ENCODE data around the gene KLK5.

DNA sequence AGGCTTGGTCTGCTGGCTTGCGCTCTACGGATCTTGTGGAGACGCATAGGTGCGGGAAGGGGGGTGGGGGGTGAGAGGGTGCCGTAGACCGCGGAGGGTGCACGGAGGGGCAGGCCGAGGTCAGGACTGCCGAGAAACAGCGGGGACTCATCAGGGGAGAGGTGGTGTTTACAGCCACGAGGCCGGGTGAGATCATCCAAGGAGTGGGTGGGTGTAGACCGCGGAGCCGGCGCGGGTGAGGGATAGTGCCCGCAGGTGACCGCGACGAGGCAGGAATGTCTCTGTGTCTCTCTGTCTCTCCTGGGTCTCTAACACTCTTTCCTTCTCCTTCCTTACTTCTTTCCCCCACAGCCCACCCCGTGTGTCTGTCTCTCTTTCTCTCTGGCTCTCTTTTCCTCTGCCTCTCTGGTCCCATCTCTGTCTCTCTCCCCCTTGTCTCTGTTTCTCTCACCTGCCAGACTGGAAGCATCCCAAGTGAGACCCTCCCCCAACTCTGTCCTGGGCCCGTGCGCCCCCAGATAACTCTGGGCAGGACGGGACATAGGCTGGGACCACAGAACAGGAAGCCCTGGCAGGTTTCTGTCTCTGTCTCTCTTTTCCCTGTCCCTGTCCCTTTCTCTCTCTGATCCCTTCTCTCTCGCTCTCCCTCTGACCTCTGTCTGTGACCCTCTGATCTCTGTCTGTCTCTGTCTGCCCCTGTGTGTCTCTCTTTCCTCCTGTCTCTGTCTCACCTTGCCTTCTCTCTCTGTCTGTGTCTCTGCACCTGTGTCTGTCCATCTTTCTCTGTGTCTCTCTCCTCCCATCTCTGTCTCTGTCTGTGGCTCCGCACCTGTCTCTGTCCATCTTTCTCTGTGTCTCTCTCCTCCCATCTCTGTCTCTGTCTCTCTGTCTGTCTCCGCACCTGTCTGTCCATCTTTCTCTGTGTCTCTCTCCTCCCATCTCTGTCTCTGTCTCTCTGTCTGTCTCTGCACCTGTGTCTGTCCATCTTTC, 39.8 kb downstream of the KLK5 start:
- TF ChIP-seq EZH2 (optimal IDR thresholded peaks at IDR 0.05; ENCODE audit: low read depth, low read length) = no peak
- TF ChIP-seq CTCF (IDR thresholded peaks at IDR 0.05; ENCODE audit: low read length) = no peak

All from MM.1S (cell line).